GM19372 (cell line): ENCODE results near the gene GPRASP3.
A peak's percentile ranks its signal among the peaks of the same experiment; 100 is the strongest.
"Not testable (repeated sequence)": the region's sequence is repeated elsewhere in the genome, so short reads cannot be mapped to it uniquely, and the experiment has no call there.

Experiments used
- ATAC-seq: cut with Tn5 transposase; IDR thresholded peaks from one replicate; pipeline ENCODE4 v1.9.1; 2021; ENCODE audit warnings: mild to moderate bottlenecking, low read depth, moderate library complexity; ENCODE audit not compliant: unreplicated experiment

Gene GPRASP3

GRCh38 chrX:102720237-102721168 lies at the start of gene GPRASP3:
Gene GPRASP3 (plus strand): TSS chrX:102720743. CDS start chrX:102748996, 28,253 bp downstream.
- ATAC-seq = peak; percentile 100

GRCh38 chrX:102672856-102673255 lies 47.7 kb upstream of the GPRASP3 start:
- ATAC-seq = no peak

DNA sequence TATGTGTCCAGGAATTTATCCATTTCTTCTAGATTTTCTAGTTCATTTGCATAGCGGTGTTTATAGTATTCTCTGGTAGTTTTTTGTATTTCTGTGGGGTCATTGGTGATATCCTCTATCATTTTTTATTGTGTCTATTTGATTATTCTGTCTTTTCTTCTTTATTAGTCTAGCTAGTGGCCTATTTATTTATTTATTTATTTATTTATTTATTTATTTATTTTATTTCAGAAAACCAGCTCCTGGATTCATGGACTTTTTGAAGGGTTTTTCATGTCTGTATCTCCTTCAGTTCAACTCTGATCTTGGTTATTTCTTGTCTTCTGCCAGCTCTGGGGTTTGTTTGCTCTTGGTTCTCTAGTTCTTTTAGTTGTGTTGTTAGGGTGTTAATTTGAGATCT lies 43.1 kb upstream of the GPRASP3 start:
- not testable (repeated sequence) for ATAC-seq

DNA sequence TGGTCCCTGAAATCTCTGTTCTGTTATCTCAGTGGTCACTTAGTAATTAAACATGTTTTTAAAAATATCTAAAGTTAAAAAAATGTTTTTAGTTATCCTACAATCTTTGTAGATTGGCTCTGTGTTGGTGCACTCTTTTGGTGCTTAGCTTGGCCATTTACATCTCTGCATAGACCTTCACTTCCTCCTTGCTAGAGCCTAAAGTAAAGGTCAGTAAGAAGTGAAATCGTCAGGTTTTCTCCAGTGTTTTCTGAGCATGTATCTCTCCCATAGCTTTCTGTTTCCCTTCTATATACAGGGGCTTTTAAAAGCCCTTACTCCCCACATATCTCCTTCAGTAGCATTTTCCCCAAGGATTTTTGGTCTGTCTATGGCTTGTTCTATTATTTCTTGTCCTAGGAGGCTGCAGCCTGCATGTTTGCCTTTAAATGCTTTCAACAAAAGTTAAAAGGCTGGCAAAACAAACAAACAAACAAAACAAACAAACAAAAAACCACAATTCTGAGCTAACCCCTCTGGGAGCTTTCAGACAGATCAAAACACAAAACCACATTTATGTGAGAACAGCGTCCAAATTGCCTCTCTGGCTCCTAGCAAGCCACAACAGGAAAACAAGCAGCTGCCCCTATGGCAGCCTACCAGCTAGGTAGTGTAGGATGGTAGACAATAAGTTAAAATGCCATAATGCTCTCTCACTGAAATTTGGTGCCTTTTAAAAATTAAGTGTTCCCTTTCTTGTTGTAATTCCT lies 35.6 kb upstream of the GPRASP3 start:
- ATAC-seq = no peak

- no peak for ATAC-seq
These were observed 25.8 kb upstream of the GPRASP3 start for GRCh38 chrX:102694749-102695148.

GRCh38 chrX:102696306-102696705 lies 24.2 kb upstream of the GPRASP3 start:
- ATAC-seq = no peak

DNA sequence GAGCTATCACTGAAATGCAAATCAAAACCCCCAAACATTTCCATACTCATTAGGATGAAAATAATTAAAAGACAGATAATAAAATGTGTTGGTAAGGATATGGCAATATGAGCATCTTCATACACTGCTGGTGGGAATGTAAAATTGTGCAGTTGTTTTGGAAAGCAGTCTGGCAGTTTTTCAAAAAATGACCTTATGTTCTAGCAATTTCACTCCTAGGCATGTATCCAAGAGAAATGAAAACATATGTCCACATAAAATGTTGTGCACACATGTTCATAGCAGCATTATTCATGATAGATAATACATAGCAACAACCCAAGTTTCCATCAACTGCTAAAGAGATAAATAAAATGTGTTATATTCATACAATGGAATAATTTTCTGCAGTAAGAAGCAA lies 23.0 kb upstream of the GPRASP3 start:
- ATAC-seq = no peak

DNA sequence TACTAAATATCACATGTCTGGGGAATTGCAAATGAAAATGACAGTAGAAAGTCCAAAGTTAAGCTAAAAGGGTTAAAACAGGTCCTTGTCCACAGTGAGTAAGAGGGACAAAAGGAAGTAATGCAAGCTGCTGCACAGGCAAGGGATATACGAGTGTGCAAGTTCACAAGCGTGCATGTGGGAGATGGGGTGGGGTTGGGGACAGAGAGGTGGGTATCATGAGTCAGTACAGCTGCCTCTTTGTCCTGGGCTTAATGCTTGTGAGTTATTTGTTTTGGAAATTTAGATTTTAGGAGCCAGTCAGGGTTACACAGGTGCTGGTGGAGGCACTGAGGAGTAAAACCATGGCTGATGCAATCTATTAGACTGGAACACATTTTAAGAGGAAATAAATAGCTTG lies 11.6 kb upstream of the GPRASP3 start:
- no peak for ATAC-seq

DNA sequence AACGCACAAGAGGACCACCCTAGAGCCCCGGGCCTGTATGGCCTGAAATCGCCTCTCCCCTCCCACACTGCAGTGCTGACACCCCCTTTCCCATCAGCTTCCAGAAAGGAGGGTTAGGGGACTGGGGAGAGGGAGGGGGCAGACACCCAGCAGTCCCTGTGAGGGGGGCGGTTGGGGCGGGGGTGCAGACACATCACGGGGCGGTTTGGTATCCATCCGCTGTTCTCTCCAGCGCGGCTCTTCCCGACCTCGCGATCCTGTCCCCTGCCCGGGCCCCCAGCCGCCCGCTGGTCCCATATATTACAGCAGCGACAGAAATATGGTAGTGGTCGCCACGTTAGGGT lies 8.7 kb upstream of the GPRASP3 start:
- ATAC-seq = no peak

DNA sequence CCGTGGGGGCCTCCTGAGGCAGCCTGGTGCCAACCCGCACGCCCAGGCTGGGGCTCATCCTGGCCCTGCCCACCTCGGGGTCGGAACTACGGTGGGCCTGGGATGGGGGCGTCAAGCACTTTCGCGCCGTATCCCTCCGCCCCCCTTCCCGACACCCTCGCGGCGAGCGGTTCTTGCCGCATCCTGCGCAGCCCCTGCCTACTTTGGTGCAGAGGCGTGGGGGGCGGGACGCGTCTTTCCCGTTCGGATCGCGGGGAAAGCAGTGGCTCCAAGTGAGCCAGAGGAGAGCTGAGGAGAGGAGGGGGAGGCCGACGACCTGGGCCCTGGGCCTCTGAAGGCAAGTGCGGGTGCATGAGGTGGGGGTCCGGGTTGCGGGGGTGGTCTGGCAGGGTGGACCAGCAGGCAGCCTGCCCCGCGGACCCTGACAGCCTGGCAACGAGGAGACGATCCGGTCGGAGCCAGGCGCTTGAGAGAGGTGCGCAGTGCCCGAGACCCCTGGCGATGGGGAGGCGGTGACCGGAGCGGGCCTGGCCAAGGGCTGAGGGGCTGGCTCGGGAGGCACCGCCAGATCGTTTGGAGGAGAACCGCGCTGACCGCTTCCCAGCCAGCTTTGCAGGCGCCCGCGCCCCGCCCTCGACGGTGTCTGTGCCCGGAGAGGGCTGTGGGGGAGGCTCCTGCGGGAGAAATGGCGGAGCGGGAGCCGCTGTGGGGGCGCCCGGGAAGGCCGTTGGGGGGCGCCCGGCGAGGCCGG lies 8.2 kb upstream of the GPRASP3 start, which contains the start of gene GPRASP2:
Gene GPRASP2 (plus strand): TSS at position 233 of the 751 bp plus-strand sequence. CDS start 2,422 bp downstream, outside the sequence.
- ATAC-seq = no peak

DNA sequence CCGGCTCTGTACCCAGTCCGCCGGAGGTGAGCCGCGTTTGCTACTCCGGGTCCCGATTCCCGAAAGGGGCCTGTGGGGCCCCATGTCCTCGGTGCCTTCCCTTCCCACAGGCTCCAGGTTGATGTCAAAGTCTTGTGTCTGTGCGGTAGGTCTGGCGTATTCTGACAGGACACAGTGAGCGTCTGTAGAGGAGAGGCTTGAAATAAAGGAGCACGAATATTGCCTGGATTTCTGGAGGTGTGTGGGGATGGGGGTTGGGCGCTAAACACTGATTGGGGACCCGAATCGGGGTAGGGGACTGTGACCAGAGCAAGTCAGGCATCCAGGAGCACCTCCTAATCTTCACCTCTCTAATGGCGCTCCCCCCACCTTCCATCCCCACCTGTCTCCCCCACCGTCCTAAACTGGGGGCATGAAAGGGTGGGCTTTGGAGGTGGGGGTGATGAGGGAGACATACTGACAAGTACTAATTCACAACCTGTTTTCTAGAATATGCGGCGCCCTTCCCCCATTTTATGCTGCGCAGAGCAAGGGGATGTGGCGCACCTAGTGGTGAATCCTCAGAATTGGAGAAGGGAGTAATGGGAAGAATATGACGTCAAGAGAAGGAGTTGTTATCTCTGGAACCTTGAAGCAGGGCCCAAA lies 7.4 kb upstream of the GPRASP3 start:
- ATAC-seq = no peak

GRCh38 chrX:102714994-102715393 lies 5.5 kb upstream of the GPRASP3 start:
- ATAC-seq = no peak

DNA sequence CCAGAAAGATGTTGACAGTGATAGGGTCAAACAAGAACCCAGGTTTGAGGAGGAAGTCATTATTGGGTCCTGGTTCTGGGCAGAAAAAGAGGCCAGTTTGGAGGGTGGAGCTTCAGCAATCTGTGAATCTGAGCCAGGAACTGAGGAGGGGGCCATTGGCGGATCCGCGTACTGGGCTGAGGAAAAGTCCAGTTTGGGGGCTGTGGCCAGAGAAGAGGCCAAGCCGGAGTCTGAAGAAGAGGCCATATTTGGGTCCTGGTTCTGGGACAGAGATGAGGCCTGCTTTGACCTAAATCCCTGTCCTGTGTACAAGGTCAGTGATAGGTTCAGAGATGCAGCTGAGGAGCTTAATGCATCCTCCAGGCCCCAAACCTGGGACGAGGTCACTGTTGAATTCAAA lies 4.6 kb upstream of the GPRASP3 start:
- ATAC-seq = no peak

DNA sequence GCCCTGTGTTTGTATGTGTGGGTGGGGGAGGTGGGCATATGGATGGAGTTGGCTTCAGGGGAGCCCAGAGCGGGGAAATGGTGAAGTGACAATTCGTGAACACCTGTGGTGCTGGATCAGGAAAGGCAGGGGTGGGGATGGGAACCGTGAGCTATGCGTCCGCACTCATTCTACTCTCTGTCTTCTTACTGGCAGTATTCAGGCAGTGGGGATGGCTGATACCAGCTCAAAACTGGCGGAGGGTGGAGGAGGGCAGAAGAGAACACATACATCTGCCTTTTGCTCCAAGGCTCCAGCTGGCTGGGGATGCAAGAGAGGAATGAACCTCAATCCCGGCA lies 595 bp downstream of the GPRASP3 start:
- ATAC-seq = not testable (repeated sequence)

GRCh38 chrX:102723456-102723855 lies 2.9 kb downstream of the GPRASP3 start:
- ATAC-seq = no peak

- ATAC-seq = no peak
These were observed 7.2 kb downstream of the GPRASP3 start for GRCh38 chrX:102727761-102728160.

GRCh38 chrX:102728646-102729045 lies 8.1 kb downstream of the GPRASP3 start:
- no peak for ATAC-seq

DNA sequence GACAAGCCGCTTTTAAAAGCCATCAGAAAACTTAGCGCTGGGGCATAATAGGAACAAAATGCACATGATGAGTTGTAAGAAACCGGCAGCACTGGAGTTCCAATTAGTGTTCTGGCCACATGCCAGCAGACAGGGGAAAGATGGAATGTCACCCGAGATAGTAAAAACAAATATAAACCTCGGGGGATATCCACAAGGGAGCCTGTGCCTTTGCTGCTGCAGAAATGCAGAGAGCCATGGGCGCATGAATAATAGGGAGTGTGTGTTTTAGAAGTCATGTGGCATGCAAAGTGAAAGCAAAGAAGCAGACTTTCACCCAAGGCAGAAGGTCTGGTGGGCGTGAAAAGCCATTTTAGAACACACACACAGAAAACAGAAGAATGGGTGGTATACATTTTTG lies 19.1 kb downstream of the GPRASP3 start:
- no peak for ATAC-seq

- no peak for ATAC-seq
These were observed 23.8 kb downstream of the GPRASP3 start for GRCh38 chrX:102744307-102744706.

DNA sequence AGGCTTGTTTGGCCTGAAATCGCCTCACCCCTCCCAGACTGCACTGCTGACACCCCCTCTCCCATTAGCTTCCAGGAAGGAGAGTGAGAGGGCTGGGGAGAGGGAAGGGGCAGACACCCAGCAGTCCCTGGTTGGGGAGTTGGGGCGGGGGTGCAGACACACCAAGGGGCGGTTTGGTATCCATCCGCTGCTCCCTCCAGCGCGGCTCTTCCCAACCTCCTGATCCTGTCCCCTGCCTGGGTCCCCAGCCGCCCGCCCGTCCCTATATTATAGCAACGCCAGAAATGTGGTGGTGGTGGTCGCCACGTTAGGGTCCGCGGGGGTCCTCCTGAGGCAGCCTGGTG lies 24.9 kb downstream of the GPRASP3 start:
- no peak for ATAC-seq
